Measurements from ENCODE around the gene MIDN. TPM values are rescaled to one million over a fixed set of nuclear protein-coding genes. Genes with fewer than 3 reads are reported as not detected.

The MIDN gene
- total and polyA plus RNA-seq, 5 donors = 45.6 to 123 (median 60.1) TPM

GRCh38 chr19:1283207-1283916, 35.0 kb downstream of the MIDN start:
- H3K27me3 ChIP-seq (ENCODE audit: control insufficient read depth, insufficient read depth) = no peaks in the 10 kb centered on the region
- ATAC-seq (no peak), DNase-seq (no peak)
- no peaks in the 10 kb centered on the region for H3K9me3 ChIP-seq (ENCODE audit: control insufficient read depth, low read length)
- H3K27ac ChIP-seq (ENCODE audit: low read length) = no peak overlapping the region
- 56% methylated on average over 29 of the region's 29 CpGs for WGBS
- no peak overlapping the region for H3K4me3 ChIP-seq (ENCODE audit: low read length)
- intact Hi-C loops (cut with DNase I) = loop anchor here in 3 of 4 donors (5.0 to 10.0 kb wide), 3 partner anchors 71 to 99 kb away; partner anchors contain the start of gene NDUFS7 (in 1 of the 3)
- no peaks in the 10 kb centered on the region for H3K4me1 ChIP-seq (ENCODE audit: control insufficient read depth, insufficient read depth, low read length)

- H3K4me3 ChIP-seq (ENCODE audit: low read length) = no peak overlapping the region
- 84% methylated on average over 12 of the region's 12 CpGs for WGBS
- H3K27me3 ChIP-seq (ENCODE audit: control insufficient read depth, insufficient read depth) = no peaks in the 10 kb centered on the region
- H3K9me3 ChIP-seq (ENCODE audit: control insufficient read depth, low read length) = no peaks in the 10 kb centered on the region
- no peak overlapping the region for H3K27ac ChIP-seq (ENCODE audit: low read length)
- no peak for DNase-seq
- intact Hi-C loops (cut with DNase I) = loop anchor here in 3 of 4 donors (5.0 to 10.0 kb wide), 3 partner anchors 71 to 98 kb away; partner anchors contain the start of gene NDUFS7 (in 1 of the 3)
- H3K4me1 ChIP-seq (ENCODE audit: control insufficient read depth, insufficient read depth, low read length) = no peaks in the 10 kb centered on the region
- ATAC-seq = no peak
Measured at GRCh38 chr19:1283917-1284292, 35.5 kb downstream of the MIDN start.

- WGBS = 79% methylated on average over 20 of the region's 20 CpGs
- H3K27ac ChIP-seq (ENCODE audit: low read length) = no peak overlapping the region
- no peaks in the 10 kb centered on the region for H3K4me1 ChIP-seq (ENCODE audit: control insufficient read depth, insufficient read depth, low read length)
- no peak overlapping the region for H3K4me3 ChIP-seq (ENCODE audit: low read length)
- no peak for DNase-seq
- H3K9me3 ChIP-seq (ENCODE audit: control insufficient read depth, low read length) = no peaks in the 10 kb centered on the region
- intact Hi-C loops (cut with DNase I) = loop anchor here in 3 of 4 donors (5.0 to 10.0 kb wide), 3 partner anchors 70 to 98 kb away; partner anchors contain the start of gene NDUFS7 (in 1 of the 3)
- ATAC-seq = no peak
- H3K27me3 ChIP-seq (ENCODE audit: control insufficient read depth, insufficient read depth) = no peaks in the 10 kb centered on the region
Measured at GRCh38 chr19:1284293-1284978, 36.1 kb downstream of the MIDN start.

- DNase-seq (no peak), ATAC-seq (no peak)
- 17% methylated on average over 51 of the region's 51 CpGs for WGBS
- intact Hi-C loops (cut with DNase I) = loop anchor here in 3 of 4 donors (5.0 to 10.0 kb wide), 3 partner anchors 70 to 97 kb away; partner anchors contain the start of gene NDUFS7 (in 1 of the 3)
- Histone ChIP-seq H3K9me3 (ENCODE audit: control insufficient read depth, low read length) (no peaks in the 10 kb centered on the region), H3K4me3 (ENCODE audit: low read length) (peak overlapping the region; percentile 38), H3K27me3 (ENCODE audit: control insufficient read depth, insufficient read depth) (no peaks in the 10 kb centered on the region), H3K4me1 (ENCODE audit: control insufficient read depth, insufficient read depth, low read length) (no peaks in the 10 kb centered on the region), H3K27ac (ENCODE audit: low read length) (no peak overlapping the region)
Measured at GRCh38 chr19:1284979-1285736, 36.8 kb downstream of the MIDN start.

GRCh38 chr19:1285737-1286360, 37.5 kb downstream of the MIDN start, which contains the start of gene EFNA2:
Gene EFNA2, plus strand, starts transcription at chr19:1285873. Its CDS starts 296 bp downstream, at chr19:1286169.
- DNase-seq = no peak
- H3K4me3 ChIP-seq (ENCODE audit: low read length) = peak within 1 kb of the TSS; percentile 38
- H3K9me3 ChIP-seq (ENCODE audit: control insufficient read depth, low read length) = no peaks in the 10 kb centered on the region
- no peaks in the 10 kb centered on the region for H3K4me1 ChIP-seq (ENCODE audit: control insufficient read depth, insufficient read depth, low read length)
- H3K27ac ChIP-seq (ENCODE audit: low read length) = no peak within 1 kb of the TSS
- under 1% methylated on average over 110 of the region's 113 CpGs for WGBS
- no peaks in the 10 kb centered on the region for H3K27me3 ChIP-seq (ENCODE audit: control insufficient read depth, insufficient read depth)
- intact Hi-C loops (cut with DNase I) = loop anchor here in 3 of 4 donors (10.0 kb wide), 2 partner anchors 69 to 89 kb away; a partner anchor contains a TSS
- ATAC-seq = no peak

GRCh38 chr19:1286487-1287353, 38.3 kb downstream of the MIDN start:
- DNase-seq = peak in 1 of 3 donors; percentile 56
- intact Hi-C loops (cut with DNase I) = loop anchor here in 3 of 4 donors (10.0 kb wide), 2 partner anchors 68 to 88 kb away; a partner anchor contains a TSS
- WGBS = 34% methylated on average over 38 of the region's 38 CpGs
- H3K4me3 ChIP-seq (ENCODE audit: low read length) = peak overlapping the region; percentile 38
- no peaks in the 10 kb centered on the region for H3K4me1 ChIP-seq (ENCODE audit: control insufficient read depth, insufficient read depth, low read length)
- no peaks in the 10 kb centered on the region for H3K9me3 ChIP-seq (ENCODE audit: control insufficient read depth, low read length)
- H3K27me3 ChIP-seq (ENCODE audit: control insufficient read depth, insufficient read depth) = no peaks in the 10 kb centered on the region
- H3K27ac ChIP-seq (ENCODE audit: low read length) = no peak overlapping the region
- ATAC-seq = no peak

GRCh38 chr19:1287354-1288225, 39.2 kb downstream of the MIDN start:
- ATAC-seq (no peak), DNase-seq (peak in 1 of 3 donors; percentile 53)
- H3K9me3 ChIP-seq (ENCODE audit: control insufficient read depth, low read length) = no peaks in the 10 kb centered on the region
- H3K4me1 ChIP-seq (ENCODE audit: control insufficient read depth, insufficient read depth, low read length) = no peaks in the 10 kb centered on the region
- H3K27me3 ChIP-seq (ENCODE audit: control insufficient read depth, insufficient read depth) = no peaks in the 10 kb centered on the region
- no peak overlapping the region for H3K4me3 ChIP-seq (ENCODE audit: low read length)
- intact Hi-C loops (cut with DNase I) = loop anchor here in 3 of 4 donors (10.0 kb wide), 2 partner anchors 67 to 87 kb away; a partner anchor contains a TSS
- WGBS = 37% methylated on average over 55 of the region's 55 CpGs
- no peak overlapping the region for H3K27ac ChIP-seq (ENCODE audit: low read length)

GRCh38 chr19:1288226-1288612, 39.8 kb downstream of the MIDN start:
- H3K27ac ChIP-seq (ENCODE audit: low read length) = no peak overlapping the region
- DNase-seq = peak in 1 of 3 donors; percentile 57
- intact Hi-C loops (cut with DNase I) = loop anchor here in 3 of 4 donors (10.0 kb wide), 2 partner anchors 67 to 87 kb away; a partner anchor contains a TSS
- H3K4me3 ChIP-seq (ENCODE audit: low read length) = no peak overlapping the region
- no peaks in the 10 kb centered on the region for H3K4me1 ChIP-seq (ENCODE audit: control insufficient read depth, insufficient read depth, low read length)
- ATAC-seq = no peak
- no peaks in the 10 kb centered on the region for H3K27me3 ChIP-seq (ENCODE audit: control insufficient read depth, insufficient read depth)
- WGBS = 91% methylated on average over 18 of the region's 18 CpGs
- H3K9me3 ChIP-seq (ENCODE audit: control insufficient read depth, low read length) = no peaks in the 10 kb centered on the region
